ENCODE data around the gene TLR1. TPM values are rescaled to one million over a fixed set of nuclear protein-coding genes. Genes with fewer than 3 reads are reported as not detected.
A peak's percentile ranks its signal among the peaks of the same experiment; 100 is the strongest.

TLR1 gene
- total RNA-seq, 1 donor from 2014 or later: 0.98 TPM

- peak; percentile 28 for TF ChIP-seq CTCF (conservative IDR thresholded peaks at IDR 0.05; ENCODE audit: low read depth, low read length)
- no peak for DNase-seq (ENCODE audit: low read depth)
- H3K4me3 ChIP-seq (ENCODE audit: low read depth, low read length): no peak overlapping the region
Observed at GRCh38 chr4:38832624-38833528, 28.3 kb upstream of the TLR1 start.

GRCh38 chr4:38832206-38832605 lies 27.6 kb upstream of the TLR1 start:
- no peak for TF ChIP-seq CTCF (conservative IDR thresholded peaks at IDR 0.05; ENCODE audit: low read depth, low read length)
- no peak for DNase-seq (ENCODE audit: low read depth)

GRCh38 chr4:38831653-38832052 lies 27.1 kb upstream of the TLR1 start:
- TF ChIP-seq CTCF (conservative IDR thresholded peaks at IDR 0.05; ENCODE audit: low read depth, low read length): no peak
- DNase-seq (ENCODE audit: low read depth): no peak
- H3K4me3 ChIP-seq (ENCODE audit: low read depth, low read length): no peak overlapping the region

More at GRCh38 chr4:38832206-38832605, 27.6 kb upstream of the TLR1 start:
- H3K4me3 ChIP-seq (ENCODE audit: low read depth, low read length): no peak overlapping the region

GRCh38 chr4:38829237-38829636 lies 24.6 kb upstream of the TLR1 start:
- DNase-seq (ENCODE audit: low read depth): no peak
- H3K4me3 ChIP-seq (ENCODE audit: low read depth, low read length): no peak overlapping the region
- no peak for TF ChIP-seq CTCF (conservative IDR thresholded peaks at IDR 0.05; ENCODE audit: low read depth, low read length)

- TF ChIP-seq CTCF (conservative IDR thresholded peaks at IDR 0.05; ENCODE audit: low read depth, low read length): no peak
- H3K4me3 ChIP-seq (ENCODE audit: low read depth, low read length): no peak overlapping the region
- DNase-seq (ENCODE audit: low read depth): no peak
Observed at GRCh38 chr4:38823766-38824165, 19.2 kb upstream of the TLR1 start.

GRCh38 chr4:38822748-38823303 lies 18.2 kb upstream of the TLR1 start:
- no peak for TF ChIP-seq CTCF (conservative IDR thresholded peaks at IDR 0.05; ENCODE audit: low read depth, low read length)
- no peak overlapping the region for H3K4me3 ChIP-seq (ENCODE audit: low read depth, low read length)
- DNase-seq (ENCODE audit: low read depth): no peak

All from epithelial cell of proximal tubule (primary cell).